ELF-1 (cell line): ENCODE results near the gene GHRL.

Experiments
- DNase-seq: peaks from one replicate; pipeline ENCODE4 v3.0.0-alpha.2; 2016; ENCODE audit warnings: low read depth, low spot score

GHRL gene

GRCh38 chr3:10327592-10327991 lies 34.8 kb upstream of the GHRL start:
- DNase-seq = no peak

- peak; percentile 34 for DNase-seq
Observed at GRCh38 chr3:10322352-10322710, 29.6 kb upstream of the GHRL start.

GRCh38 chr3:10321630-10322351 lies 29.0 kb upstream of the GHRL start:
- no peak for DNase-seq

- DNase-seq = no peak
Observed at GRCh38 chr3:10320320-10320677, 27.6 kb upstream of the GHRL start.

GRCh38 chr3:10319804-10320203 lies 27.1 kb upstream of the GHRL start:
- DNase-seq = no peak

GRCh38 chr3:10319251-10319650 lies 26.5 kb upstream of the GHRL start:
- DNase-seq = no peak

- no peak for DNase-seq
Observed at GRCh38 chr3:10317961-10318350, 25.2 kb upstream of the GHRL start.

GRCh38 chr3:10317311-10317960 lies 24.7 kb upstream of the GHRL start:
- no peak for DNase-seq

GRCh38 chr3:10315771-10316344 lies 23.1 kb upstream of the GHRL start:
- no peak for DNase-seq

- no peak for DNase-seq
Observed at GRCh38 chr3:10315101-10315500, 22.4 kb upstream of the GHRL start.

- no peak for DNase-seq
Observed at GRCh38 chr3:10312861-10313260, 20.1 kb upstream of the GHRL start.

- no peak for DNase-seq
Observed at GRCh38 chr3:10312391-10312790, 19.6 kb upstream of the GHRL start.

GRCh38 chr3:10311710-10312109 lies 19.0 kb upstream of the GHRL start:
- DNase-seq = no peak

GRCh38 chr3:10310578-10310977 lies 17.8 kb upstream of the GHRL start:
- no peak for DNase-seq

- DNase-seq = no peak
Observed at GRCh38 chr3:10309736-10310135, 17.0 kb upstream of the GHRL start.

GRCh38 chr3:10308678-10309077 lies 15.9 kb upstream of the GHRL start:
- DNase-seq = no peak

- DNase-seq = no peak
Observed at GRCh38 chr3:10306156-10306555, 13.4 kb upstream of the GHRL start.

GRCh38 chr3:10305331-10305902 lies 12.7 kb upstream of the GHRL start:
- no peak for DNase-seq

- DNase-seq = no peak
Observed at GRCh38 chr3:10304905-10305304, 12.2 kb upstream of the GHRL start.

- DNase-seq = no peak
Observed at GRCh38 chr3:10303785-10304184, 11.0 kb upstream of the GHRL start.

- DNase-seq = no peak
Observed at GRCh38 chr3:10303105-10303504, 10.4 kb upstream of the GHRL start.

- no peak for DNase-seq
Observed at GRCh38 chr3:10300087-10300486, 7.3 kb upstream of the GHRL start.

- no peak for DNase-seq
Observed at GRCh38 chr3:10299679-10300078, 6.9 kb upstream of the GHRL start.
